Measurements from ENCODE around the gene BST1.

DNA sequence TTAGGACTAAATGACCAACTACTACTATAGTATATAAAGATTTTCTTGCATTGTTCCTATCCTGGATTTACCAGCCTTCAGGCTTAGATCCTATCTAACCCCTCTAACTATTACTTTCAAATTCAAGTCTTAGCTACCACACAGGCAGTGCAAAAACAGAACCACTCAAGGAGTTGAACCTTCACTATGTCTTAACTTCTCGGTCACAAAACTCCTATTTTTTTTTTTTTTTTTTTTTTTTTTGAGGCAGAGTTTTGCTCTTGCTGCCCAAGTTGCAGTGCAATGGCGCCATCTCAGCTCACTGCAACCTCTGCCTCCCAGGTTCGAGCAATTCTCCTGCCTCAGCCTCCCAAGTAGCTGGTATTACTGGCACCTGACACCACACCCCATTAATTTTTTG, 27.5 kb upstream of the BST1 start:
- TF ChIP-seq POLR2A (IDR thresholded peaks at IDR 0.05; ENCODE audit: low read length), result no peak
- no peak for TF ChIP-seq GATA1 (IDR thresholded peaks at IDR 0.05; ENCODE audit: low read depth, low read length)

All from erythroblast (primary cell).